ENCODE data around the gene ASB5.
"Not testable (repeated sequence)": the region's sequence is repeated elsewhere in the genome, so short reads cannot be mapped to it uniquely, and the experiment has no call there.

Gene ASB5, protein sequence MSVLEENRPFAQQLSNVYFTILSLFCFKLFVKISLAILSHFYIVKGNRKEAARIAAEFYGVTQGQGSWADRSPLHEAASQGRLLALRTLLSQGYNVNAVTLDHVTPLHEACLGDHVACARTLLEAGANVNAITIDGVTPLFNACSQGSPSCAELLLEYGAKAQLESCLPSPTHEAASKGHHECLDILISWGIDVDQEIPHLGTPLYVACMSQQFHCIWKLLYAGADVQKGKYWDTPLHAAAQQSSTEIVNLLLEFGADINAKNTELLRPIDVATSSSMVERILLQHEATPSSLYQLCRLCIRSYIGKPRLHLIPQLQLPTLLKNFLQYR

DNA sequence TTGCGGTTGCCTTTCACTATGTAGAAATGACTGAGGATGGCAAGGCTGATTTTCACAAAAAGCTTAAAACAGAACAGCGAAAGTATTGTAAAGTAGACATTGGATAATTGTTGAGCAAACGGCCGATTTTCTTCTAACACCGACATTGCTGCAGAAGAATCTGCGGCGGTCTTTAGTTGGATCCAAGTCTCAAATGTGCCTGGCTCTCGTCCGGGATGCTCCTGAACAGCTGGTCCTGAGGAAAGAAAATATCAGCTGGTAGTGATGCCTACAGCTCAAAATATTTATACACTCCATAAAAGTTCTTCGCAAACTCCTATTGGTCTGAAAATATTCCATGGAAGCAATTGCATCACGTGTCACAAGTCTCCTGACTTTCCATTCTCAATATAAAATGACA, at the start of gene ASB5:
ASB5 (minus strand) TSS at position 260 of the 400 bp plus-strand sequence; CDS start at position 146, 114 bp downstream.
- DNase-seq: no peak

DNA sequence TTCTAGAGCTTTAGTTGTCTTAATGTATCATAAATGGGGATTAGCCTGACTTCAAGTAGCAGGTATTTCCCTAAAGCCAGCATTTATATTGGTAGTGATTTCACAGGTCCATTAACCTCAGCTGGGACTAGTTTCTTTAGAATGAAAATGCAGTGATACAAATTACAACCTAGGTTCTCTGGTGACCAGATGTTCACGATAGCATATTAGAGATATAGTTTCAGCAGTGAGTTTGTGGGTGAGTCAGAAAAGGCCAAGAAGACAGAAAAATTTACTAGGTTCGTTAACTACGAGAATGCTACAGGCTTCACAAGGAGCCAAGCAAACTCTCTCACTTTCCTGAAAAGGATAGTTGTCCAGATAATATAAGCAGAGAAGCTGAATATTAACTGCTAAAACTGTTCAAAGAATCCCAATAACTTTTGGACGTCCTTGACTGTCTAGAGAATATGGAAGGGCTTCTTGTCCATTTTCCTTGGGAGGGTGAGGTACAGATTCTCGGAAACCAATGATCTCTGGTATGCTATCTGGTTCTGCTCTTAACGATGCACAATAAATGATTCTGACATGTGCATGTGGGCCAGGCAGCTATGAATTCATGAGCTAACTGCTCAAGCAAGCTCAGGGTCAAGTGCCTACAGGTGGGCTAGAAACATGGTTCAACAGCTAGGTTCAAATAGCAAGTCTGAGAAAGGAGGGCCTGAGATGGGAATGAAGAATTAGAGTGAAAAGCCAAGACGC, 44.7 kb upstream of the ASB5 start:
- no peak for DNase-seq

DNA sequence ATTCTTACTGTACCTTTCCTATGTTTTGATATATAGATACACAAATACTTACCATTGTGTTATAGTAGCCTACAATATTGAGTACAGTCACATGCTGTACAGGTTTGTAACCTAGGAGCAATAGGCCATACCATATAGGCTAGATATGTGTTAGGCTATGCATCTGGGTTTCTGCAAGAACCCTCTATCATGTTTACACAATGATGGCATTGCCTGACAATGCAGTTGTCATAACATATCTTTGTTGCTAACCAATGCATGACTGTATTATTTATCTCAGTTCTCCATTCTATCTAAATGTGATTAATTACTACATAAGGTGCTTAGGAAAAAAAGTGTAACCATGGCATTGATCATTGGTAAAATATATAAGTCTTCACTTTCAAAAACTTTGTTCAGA, 40.8 kb upstream of the ASB5 start:
- no peak for DNase-seq

DNA sequence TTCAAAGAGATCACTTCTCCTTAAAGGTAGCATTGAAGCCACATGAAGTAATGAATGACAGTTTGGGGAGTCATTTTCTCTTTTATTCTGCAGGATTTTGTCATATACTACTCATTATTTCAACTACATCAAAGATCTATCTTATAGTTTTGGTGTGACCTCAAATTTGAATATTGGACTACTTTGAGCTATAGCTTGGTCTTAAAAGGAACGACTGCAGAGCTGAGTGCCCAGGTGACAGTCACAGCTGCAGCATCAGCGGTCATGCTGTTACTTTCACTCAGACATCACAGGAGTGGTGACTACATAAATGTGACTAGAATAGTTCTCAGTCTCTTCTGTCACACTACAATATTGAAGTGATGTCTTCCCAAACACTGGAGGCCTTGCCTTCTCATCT, 40.0 kb upstream of the ASB5 start:
- no peak for DNase-seq

DNA sequence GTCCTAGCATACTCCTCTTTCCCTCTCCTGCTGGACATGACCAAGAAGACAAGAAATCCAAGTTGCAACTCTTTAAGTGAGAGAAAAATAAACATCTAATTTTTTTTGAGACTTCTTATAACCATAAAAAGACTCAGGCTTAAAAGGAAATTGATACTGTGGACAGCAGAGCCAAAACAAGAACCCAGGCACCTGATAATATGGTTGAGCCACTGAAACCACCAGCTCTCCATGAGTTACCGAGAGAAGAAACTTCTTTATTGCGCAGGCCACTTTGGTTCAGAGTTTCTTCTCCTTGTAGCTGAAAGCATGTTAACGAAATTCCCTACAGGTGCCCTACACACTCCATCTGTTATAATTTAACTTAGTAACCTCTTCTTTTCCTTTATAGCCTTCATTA, 39.4 kb upstream of the ASB5 start:
- no peak for DNase-seq

DNA sequence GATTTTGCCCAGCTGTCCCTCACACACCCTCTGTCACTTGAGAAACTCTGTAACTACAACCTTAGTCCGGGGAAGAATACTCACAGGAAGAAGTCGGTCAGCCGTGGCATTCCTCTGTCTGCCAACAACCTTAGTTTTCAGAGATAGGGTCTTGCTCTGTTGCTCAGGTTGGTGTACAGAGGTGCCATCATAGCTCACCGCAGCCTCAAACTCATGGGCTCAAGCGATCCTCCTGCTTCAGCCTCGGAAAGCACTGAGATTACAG, 38.6 kb upstream of the ASB5 start:
- no peak for DNase-seq

DNA sequence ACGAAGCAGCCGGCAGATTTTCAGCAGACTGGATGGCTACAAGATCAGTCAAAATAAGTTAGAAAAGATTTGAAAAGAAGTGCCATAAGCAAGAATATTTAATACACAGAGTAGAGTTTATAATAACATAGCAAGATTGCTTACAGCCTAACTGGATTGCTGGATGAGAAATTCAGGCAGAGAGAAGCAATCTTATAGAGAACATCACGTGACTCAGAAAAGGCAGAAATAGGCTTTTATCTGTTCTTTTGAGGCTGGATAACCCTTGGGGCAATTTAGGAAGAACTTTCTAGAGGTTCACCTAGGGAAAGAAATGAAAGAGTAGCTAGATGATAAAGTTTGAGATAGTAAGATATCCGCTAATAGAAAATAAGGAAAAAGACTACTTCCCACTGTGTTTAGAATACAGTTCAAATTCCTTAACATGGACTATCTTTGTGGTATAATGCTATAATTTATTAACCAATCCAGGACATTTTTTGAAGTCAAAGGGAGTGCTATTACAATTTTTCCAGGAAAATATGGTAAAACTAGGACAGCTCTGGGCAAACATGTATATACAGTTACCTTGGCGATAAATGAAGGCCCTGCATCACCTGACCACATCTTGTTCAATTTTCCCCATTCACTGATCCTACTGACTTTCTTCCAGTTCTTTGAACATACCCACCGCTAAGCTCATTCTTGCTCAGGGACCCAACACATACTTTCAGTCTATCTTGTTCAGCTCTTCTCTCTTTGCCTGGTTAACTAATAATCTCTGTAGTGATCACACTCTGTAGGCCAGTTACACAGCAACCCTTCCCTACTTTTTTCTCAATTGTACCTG, 38.0 kb upstream of the ASB5 start:
- no peak for DNase-seq

DNA sequence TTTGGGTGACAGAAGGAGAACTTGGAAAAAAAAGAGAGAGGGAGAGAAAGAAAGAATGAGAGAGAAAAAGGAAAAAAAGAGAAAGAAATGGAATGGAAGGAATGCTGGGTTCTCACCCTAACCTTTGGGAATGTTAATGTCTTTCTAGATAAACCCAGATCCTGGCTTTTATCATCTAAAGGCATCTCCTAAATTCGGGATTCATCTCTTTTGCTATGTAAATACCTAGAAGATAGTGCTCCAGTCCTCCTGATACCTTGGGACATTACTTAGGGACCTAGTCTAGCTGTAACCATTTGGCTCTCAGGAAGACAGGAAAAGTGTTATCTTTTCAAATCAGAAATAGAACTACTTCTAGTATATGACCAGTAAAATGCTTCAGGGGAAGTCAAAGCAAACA, 34.9 kb upstream of the ASB5 start:
- no peak for DNase-seq

DNA sequence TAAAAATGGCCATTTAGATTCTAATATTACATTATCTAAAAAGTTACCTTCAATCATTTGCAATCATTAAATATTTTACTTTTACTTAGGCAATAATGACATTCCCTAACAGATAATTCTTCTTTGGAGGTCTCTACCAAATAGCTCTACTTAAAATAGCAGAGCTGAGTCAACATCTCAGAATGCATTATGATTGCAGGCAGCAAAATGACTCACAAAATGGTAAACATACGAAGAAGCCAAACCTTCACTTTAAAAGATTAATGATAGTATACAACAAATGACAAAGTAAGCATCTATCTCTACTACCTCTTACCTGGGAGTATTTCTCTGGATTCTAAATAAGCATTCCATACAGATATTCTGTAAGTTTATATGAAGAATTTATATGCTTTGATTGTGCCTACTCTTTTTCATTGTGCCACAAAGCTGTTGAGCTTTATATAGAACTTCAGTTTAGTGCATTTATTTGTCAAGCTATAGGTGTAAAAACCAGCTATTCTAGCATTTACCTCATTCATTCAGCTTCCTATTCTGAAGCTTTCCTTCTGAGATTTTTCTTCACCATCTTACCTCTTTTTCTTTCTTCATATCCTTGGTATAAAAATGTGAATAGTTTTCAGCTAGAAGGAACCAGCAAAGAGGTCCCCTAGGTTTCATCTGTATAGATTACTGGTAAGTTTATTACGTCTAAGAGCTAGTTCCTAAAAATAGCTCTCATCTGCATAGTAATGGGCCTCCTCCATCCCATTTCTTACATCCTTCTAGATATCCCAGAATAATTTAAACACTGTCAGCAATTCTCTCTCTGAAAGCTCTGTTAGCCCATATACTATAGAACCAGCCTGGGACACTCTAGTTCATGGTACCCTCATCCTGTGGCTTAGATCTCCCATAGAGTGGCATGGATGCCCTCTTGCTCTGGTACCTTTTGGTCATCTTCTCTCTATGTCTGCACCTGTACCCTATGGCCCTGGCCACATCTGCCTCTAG, 33.6 kb upstream of the ASB5 start:
- no peak for DNase-seq

DNA sequence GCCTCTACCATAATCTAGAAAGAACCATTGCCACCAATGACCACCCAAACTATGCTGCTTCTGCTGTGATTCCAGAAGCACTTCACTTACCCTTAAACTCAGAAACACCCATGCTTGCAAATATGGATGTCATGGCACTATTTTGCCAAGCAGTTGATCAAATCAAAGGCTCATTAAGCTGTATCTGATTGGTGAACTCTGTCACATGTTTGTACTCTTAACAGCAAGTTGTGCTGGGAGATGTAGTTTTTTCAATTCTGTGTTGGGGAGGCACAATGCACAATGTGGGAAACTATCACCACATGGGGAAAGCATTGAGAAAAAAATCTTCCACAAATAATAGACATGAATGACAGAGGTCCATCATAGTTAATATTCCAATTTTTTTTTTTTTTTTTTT, 31.5 kb upstream of the ASB5 start:
- DNase-seq: no peak

DNA sequence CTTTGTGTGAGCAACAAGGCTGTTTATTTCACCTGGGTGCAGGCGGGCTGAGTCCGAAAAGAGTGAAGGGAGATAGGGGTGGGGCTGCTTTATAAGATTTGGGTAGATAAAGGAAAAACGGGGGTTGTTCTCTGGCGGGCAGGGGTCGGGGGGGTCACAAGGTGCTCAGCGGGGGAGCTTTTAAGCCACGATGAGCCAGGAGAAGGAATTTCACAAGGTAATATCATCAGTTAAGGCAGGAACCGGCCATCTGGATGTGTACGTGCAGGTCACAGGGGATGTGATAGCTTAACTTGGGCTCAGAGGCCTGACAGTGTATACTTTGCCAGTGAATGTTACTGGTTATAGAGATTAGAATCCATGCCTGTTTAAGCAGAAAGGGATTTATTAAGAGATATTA, 31.0 kb upstream of the ASB5 start:
- DNase-seq: no peak

DNA sequence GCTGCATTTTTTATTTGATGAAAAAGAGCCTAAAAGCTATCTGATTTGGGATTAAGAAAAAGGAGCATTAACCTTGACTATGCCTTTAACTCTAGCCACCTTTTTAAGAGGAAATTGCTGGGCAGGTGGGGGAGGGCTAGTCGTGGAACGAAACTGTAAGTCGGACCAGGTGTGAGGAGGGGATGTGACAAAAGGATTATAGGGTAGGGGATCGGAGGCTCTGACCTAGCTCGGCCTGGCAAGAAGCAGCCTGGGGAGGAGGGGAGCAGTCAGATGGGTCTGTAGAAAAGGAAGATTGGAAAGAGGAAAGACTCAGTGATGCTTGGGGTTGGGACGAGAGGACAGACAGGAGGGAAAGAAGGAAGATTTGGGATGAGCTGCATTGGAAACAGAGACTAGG, 29.6 kb upstream of the ASB5 start:
- no peak for DNase-seq

DNA sequence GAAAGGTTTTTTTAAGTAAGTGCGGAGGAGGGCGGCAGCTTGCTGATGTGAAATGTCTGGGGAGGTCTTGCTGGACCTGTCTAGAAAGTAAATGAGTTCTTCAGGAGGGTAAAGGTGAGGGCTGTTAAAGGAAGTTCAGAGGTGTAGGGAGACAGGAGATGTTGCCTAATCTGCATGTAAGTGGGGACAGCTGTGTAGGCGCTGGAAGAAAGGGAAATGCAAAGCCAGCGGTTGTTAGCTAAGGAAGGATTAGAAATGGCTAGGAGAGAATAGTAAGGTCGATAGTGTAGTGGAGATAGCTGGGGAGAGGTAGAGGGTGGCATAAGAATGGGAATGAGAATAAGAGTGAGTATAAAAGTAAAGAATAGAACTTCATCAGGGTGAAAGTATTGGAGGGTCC, 26.9 kb upstream of the ASB5 start:
- not testable (repeated sequence) for DNase-seq

DNA sequence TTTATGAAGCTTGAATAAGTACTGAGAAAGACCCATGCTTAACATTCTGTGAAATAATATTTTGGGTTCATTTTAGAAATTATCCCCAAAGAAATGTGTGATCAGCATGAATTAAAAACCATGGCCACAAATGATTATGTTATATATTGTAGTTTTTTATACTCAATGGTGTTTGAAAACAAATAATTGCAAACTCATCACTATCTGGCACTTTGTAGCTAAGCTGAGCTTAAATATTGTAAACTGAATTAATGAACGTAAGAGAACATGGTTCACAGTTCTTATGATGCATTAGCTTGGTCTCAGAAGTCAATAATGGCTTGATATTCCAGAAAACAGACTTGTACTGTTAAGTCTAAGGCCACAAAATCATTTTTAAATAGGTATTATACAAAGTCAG, 24.6 kb upstream of the ASB5 start:
- DNase-seq: no peak

DNA sequence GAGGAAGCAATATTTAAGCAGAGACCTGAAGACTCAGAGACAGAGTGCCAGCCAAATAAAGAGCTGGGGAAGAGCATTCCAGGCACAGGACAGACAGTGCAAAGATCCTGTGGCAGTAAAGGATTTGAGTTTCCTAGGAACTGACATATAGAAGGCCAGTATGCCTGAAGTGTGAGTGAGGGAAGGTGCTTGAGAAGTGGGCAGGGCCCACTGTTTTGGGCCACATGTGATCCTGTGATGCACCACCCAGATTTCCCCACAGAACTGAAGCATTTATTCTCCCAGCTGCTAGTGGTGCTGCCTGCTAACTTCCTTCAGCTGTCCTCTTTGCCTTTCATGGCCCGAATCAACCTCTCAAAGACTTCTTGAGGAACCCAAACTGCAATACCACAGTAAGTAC, 23.9 kb upstream of the ASB5 start:
- no peak for DNase-seq

DNA sequence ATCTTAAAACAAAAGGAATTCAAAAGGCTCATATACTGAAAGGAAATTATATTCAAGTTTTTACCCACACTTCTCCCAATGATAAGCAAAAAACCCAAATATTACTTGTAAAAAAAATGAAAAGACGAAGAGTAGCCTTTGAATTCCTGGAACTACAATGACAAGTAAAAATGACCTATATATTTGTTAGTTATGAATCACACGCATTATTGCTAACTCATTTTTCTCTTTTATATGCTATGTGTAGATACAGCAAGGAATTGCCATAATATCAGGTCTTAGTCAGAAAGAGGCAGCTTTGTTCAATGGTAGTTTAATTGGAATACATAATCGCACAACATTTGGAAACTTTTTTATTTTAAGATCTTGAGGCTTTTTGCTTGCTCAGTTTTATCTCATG, 22.7 kb upstream of the ASB5 start:
- DNase-seq: no peak

DNA sequence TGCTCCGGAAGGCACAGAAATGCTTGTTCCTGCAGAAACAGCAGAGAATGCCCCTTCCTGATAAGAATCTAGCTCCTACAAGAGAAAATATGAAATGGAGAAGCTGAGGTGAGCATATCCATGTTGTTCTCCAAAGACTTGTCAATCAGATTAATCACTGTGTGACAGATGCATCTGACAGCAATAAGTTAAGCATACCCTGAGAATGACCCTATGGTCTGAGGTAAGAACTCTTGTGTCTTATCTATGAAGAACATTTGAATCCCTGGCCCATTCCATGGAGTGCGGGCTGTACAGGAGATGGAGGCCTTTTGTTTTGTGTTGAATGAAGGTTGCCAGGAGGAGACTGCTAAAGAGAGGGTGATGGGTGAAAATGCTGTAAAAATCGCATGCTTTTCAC, 21.5 kb upstream of the ASB5 start:
- no peak for DNase-seq

DNA sequence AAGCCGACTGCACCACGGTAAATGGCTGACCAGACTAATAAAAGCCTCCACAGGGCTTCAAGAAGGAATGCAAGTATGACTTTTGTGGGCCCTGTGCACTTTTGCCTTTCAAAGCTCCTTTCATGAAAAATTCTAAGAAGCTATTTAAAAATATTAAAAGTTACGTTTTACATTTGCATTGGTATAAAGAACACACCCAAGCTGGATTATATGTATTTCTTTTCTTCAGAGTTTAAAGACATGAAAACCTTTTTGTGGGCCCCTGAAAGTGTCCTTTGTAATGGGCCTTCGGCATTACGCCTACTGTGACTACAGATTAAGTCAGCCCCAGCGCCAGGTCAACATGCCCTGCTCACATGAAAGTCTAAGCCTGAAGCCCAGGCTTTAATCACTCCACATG, 20.5 kb upstream of the ASB5 start:
- no peak for DNase-seq

DNA sequence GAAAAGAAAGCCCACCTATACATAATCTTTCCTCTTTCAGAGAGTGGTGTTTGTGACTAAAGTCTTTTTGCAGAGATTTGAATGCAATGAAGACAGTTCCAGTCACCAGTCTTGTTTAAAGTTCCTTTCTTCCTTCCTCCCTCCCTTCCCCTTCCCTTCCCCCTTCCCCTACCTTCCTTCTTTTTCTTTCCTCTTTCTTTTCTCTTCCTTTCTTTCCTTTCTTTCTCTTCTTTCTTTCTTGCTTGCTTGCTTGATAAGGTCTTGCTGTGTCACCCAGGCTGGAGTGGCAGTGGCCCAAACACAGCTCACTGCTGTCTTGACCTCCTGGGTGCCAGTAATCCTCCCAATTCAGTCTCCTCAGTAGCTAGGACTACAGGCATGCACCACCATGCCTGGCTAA, 19.0 kb upstream of the ASB5 start:
- no peak for DNase-seq

DNA sequence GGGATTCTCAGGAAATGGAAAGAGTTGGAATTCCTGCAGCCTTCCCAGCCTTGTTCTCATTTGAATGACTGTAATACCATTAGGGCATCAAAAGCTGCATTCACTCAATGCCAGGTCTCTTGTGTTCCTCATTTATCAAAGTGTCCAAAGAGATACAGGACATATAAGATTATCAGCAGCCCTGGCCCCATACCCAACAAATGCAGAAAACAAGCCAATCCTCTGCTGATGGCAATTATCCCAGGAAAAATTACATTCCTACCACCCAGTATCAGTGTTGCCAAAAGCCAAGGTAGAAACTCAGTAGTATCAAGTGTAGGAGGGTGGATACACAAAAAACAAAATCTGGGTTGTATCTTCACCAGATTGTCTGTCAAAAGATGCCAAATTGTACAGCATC, 18.5 kb upstream of the ASB5 start:
- DNase-seq: no peak

DNA sequence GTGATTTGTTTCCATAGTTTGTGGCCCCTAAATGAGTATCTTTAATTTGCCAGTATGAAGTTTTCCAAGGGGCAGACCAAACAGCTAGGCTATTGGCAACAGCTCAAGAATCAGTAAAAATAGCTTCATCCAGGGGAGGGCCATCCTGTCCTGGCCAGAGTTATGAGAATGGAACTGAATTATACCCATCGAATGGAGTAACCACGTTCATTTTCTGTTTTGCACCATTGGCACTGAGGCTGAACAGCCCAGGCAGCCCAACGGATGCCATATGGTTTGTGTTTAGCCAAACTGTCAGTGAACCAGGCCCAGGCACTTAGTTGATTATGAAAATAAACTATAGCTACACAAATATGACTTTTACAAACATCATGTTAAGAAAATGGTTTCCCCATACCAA, 17.7 kb upstream of the ASB5 start:
- DNase-seq: no peak

DNA sequence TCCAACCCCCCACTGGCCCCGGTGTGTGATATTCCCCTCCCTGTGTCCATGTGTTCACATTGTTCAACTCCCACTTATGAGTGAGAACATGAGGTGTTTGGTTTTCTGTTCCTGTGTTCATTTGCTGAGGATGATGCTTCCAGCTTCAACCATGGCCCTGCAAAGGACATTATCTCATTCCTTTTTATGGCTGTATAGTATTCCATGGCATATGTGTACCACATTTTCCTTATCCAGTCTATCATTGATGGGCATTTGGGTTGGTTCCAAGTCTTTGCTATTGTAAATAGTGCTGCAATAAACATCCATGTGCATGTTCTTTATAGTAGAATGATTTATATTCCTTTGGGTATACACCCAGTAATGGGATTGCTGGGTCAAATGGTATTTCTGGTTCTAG, 10.5 kb upstream of the ASB5 start:
- DNase-seq: not testable (repeated sequence)

Measured in activated CD4-positive, alpha-beta T cell treated with anti-CD3 and anti-CD28 coated beads, Interleukin-2, amount 50 U/mL, for 48 hours (primary cell).